ENCODE measurements around the gene MRPS2.
"Not testable (repeated sequence)": the region's sequence is repeated elsewhere in the genome, so short reads cannot be mapped to it uniquely, and the experiment has no call there.

Gene MRPS2

DNA sequence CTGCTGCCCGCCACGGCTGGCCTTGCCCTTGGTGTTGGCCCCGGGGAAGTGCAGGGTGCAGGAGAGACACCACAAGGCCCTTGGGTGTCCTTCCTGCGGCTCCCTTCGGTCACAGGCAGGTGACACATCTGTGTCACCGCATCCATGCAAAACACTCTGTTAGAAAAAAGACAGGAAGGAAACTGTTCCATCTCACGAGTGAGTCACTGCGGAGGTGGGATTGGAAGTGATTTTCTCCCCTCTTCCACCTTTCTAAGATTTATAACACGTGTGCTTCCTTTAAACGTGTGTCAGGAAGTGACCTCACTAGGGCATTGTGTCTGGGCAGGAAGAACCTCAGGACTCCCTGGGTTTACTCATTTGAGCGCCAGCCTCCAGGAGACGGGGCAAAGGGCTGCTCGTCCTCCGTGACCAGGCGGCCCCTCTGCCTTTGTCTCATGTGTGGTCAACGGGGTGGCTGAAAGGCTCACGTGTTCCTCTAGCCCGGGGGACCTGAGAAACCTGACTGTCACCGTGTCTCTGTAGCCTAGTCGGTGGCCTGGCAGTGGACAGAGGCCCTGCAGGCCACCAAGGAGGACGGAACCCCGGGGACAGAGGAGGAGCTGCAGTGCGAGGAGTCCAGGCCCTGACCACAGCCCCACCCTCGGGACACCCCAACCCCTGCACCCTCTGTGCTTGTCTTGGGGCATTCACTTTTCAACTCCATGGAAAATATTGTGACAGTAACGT is 15.8 kb downstream of the MRPS2 start:
- no peak for DNase-seq

DNA sequence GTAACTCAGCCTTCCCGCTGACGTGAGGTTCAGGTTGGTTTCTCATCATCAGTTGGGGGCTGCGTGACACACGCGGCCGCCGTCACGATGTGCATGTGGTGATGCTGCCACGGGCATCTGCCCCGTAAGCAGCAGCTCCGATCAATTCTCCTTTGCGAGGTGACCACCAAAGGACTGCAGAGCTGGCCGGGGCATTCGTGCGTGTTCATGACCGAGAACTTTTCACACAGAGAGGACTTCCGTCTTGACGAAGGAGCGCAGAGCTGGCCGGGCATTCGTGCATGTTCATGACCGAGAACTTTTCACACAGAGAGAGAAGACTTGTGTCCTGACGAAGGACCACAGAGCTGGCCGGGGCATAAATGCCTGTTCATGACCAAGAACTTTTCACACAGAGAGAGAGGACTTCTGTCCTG is 16.9 kb downstream of the MRPS2 start:
- no peak for DNase-seq

DNA sequence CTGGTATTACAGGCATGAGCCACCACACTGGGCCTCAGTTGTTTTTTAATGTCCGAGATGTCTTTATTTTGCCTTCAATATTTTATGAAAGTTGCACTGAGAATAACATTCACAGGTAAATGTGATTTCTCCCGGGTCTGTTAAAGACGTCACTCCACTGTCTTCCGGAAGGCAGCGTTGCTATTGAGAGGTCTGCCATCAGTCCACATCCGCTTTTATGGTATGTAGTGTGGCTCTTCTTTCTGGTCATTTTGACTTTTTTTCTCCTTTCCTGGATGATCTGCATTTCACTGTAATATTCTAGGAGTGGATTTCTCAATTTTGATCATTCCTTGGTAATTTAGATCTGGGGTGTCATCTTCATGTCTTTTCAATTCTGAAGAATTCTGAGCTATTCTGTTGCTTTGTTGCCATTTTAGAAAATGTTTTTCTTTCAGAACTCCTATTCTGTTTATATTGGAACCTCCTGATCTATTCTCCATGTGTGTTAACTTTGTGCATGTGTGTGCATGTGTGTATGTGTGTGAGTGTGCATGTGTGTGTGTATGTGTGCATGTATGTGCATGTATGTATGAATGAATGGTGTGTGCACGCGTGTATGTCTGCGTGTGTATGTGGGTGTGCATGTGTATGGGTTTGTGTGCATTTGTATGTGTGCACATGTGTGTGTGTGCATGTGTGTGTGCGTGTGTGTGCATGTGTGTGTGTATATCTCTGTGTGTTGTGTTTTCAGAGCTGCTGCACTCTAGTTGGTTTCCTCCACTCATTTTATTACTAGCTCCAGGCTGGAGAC is 18.9 kb downstream of the MRPS2 start:
- no peak for DNase-seq

DNA sequence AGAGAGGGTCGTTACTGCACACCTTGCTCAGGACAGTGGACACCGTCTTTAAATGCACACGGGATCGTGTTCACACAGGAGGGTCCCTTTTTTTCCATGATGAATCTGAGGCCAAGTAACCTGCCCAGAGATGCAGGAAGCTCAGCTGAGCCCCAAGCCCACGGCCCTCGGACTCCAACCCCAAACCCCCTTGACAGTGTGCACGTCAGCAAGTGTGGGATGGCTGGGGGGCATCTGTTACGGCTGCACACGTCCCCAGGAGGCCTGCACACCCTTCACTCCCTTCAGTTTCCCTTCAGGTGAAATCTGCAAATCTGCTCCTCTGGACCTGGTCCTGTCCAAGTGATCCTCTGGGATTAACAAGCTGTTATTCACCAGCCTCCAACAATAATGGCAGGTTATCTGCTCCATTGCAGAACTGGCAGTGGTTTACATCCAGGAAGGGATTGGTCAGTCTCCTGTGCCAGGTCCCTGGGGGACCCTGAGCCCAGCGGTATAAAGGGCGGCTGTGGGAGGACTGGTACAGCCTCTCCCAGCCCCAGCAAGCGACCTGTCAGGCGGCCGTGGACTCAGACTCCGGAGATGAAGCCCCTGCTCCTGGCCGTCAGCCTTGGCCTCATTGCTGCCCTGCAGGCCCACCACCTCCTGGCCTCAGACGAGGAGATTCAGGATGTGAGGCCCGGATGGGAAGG is 20.6 kb downstream of the MRPS2 start, which contains the start of gene LCN1:
TSS of gene LCN1 (plus strand) at position 525 of the 692 bp plus-strand sequence. CDS start at position 583, 58 bp downstream.
- no peak for DNase-seq

DNA sequence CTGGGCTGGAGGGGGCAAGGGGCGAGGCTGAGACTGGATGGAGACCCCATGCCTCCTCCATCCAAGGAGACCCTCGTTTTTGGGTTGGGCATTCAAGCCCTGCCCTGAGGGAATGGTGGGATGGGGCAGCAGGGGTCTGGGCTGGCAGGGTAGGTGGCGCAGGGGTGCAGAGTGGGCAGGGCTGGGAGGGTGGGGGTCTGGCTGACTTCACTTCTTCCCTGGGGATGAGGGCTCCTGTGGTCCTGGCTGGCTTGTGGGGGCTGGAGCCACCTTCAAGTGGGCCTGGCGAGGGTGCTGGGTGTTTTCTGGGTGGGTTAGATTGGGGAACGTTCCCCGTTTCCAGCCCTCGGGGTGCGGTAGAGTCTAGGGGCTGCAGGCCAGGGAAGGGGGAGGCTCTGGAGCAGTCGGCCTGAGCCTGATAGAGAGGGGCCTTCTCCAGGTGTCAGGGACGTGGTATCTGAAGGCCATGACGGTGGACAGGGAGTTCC is 21.2 kb downstream of the MRPS2 start:
- DNase-seq = no peak

DNA sequence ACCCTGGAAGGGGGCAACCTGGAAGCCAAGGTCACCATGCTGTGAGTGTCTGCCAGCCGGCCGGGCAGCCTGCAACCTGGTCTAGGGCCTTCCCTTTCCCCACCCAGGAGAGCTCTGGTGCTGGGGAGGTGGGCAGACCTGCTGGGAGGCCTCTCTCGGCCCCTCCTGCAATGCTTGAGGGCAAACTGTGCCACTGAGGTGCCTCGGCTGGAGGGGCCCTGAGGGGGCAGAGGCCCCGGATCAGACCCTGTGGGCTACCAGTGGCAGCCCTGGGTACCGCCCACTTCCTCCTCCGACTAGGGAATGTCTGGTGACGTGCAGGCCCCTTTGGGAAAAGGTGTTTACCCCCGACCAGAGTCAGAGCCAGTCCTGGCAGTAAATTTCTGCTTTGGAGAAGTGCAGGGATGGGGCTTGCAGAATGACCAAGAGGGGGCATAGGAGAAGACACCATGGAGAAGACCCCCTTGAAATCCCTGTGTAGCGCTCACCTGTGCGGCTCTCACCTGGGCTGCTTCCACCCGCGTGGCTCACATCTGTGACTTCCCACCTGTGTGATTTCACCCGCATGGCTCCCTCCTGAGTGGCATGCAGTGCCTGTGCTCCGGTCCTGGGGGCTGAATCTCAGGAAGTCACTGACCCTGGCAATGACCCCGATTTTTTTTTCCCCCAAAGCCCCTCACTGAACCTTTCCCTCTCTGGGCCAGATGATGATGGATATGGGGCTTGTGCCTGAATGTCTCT is 21.8 kb downstream of the MRPS2 start:
- no peak for DNase-seq

DNA sequence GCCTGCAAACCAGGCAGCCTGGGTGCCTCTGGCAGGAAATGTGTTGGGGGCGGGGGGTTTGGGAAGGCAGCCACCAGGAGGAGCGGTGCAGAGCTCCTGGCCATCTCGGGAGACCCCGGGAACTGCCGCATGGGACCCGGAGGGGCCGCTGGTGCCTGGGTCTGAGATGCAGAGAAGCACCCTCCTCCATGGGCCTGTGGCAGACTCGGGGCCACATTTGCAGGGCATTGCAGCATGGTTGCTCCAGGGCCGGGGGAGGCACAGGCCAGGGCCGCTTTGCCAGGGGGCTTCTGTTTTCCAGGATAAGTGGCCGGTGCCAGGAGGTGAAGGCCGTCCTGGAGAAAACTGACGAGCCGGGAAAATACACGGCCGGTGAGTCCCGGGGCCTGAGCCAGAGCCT is 22.4 kb downstream of the MRPS2 start:
- no peak for DNase-seq

DNA sequence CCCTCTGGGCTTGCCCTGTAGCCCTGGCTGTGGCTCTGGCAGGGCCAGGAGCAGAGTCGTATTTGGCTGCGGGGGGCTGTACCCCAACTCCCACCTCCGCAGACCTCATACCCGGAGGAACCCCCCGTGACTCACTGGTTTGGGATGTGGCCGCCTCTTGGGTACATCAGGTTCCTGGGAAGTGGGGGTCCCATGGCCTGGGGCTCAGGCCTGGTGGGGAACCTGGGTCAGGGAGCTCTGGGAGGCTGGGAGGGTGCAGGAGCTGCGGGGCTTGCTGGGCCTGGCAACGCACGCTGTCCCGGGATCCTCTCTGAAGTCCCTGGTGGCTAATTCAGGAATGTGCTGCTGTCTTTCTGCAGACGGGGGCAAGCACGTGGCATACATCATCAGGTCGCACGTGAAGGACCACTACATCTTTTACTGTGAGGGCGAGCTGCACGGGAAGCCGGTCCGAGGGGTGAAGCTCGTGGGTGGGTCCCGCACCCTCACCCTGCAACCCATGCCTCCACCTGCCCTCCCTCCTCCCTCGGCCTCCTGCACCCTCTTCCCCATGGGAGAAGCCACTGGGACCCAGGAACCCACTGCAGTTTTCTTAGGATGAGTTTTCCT is 23.1 kb downstream of the MRPS2 start:
- DNase-seq = no peak

DNA sequence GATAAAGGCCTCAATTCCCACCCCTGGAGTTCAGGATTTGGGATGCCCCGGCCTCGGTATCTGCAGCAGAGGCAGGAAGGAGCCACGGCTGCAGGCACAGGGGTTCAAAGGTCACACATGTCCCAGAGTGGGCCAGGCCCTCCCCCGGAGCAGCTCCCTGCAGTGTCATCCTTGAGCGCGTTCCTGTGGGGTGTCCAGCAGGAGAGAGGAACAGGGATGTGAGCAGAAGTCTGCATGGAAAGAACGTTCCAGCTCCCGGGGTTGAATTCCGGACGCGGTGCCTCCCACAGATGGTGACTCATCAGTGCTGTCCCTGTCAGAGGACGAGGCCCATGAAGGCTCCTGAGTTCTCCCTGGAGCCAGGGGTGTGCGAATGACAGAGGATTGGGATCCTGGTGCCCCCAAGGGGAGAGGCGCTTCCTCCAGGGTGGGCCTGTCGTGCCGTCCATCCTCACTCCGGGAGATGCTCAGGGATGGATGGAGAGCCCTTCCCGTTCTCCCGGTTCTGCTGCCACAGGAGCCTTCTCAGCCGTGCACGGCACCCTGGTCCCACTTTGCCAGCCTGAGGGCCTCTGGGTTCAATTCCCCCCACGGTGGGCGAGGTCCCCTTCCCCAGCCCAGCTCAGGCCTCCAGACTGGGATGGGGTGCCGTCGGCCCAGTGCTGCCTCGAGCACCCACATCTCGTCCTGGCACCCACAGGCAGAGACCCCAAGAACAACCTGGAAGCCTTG is 23.8 kb downstream of the MRPS2 start:
- no peak for DNase-seq

DNA sequence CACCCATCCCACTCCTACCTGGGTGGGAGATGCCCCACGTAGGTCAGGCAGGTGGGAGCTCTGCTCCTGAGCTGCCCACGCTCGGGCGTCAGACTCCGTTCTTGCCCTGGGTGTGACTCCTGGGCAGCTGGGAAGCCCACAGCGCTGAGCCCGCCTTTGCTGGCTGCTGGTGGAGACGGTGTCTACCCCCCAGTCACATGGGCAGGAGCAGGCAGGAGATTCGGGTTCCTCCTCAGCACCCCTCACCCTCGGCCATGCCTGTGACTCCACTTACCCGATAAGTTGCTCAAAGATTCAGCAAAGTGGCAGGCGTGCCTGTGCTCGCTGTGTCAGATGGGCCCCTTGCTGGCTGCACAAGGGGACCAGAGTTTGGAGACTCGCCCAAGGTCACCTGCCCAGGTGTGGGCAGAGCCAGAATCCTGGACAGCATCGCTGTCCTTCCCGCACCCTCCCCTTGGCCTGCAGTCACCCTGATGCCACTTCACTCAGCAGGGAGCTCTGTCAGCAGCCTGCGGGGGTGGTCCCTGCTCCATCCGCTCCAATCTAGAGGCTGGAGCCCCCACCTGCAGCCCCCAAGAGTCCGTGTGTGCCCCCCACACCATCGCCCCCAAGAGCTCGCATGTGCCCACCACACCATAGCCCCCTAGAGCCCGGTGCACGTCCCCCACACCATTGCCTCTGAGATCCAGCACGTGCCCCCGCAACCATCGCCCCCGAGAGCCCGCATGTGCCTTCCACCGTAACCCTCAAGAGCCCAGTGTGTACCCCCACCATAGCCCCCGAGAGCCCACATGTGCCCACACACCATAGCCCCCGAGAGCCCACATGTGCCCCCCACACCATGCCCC is 25.0 kb downstream of the MRPS2 start:
- no peak for DNase-seq

DNA sequence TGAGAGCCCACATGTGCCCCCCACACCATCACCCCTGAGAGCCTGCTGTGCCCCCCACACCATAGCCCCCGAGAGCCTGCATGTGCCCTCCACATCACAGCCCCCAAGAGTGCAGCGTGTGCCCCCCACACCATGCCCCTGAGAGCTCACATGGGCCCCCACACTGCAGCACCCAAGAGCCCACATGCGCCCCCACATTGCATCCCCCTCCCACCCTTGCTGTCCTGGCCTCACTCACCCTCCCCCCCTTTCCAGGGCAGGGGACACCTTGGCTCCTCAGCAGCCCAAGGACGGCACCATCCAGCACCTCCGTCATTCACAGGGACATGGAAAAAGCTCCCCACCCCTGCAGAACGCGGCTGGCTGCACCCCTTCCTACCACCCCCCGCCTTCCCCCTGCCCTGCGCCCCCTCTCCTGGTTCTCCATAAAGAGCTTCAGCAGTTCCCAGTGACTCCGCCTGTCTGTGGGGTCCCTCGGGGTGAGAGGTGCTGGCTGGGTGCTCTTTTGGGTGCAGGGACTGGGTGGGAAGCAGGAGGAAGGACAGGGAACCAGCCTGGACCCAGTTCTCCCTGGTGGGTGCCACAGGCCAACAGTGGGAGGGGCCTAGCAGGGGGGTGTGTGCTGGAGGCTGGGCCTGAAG is 25.7 kb downstream of the MRPS2 start:
- DNase-seq = no peak

DNA sequence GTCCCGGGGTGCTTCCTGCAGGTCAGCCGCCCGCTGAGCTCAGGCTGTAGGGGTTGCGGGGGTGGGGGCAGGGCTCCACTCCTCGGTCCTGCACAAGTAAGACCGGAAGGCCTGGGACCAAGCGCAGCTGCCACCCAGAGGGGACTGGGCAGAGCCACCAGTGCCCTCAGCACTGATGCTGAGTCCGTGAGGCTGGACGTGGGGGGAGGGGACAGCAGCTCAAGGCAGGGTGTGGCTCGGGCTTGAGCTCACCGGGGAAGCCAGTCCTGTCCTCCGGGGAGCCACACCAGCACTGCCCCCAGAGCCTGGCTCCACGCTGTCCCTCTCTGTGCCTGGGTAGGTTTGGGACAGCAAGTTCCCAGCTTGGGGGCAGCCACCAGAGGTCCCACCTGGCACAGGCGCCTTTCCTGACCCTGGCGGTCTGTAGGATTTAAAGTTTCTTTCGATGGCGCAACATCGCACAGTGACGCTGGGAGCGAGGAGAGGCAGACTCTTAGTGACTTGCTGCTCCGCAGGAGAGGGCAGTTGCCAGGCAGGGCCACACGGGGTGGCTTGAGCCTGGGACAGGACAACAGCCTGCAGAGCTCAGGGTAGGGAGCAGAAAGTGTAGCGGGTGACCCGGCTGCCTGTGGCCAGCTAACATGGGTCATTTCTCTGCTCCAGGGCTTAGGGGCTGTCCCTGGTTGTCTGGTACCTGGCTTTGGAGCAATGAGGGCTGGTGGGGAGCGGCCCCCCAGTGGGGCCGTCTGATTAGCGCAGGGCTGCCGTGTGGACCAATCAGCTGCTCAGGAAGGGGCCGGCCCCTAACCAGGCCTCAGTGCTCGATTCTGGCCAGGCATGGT is 26.5 kb downstream of the MRPS2 start:
- DNase-seq = no peak

DNA sequence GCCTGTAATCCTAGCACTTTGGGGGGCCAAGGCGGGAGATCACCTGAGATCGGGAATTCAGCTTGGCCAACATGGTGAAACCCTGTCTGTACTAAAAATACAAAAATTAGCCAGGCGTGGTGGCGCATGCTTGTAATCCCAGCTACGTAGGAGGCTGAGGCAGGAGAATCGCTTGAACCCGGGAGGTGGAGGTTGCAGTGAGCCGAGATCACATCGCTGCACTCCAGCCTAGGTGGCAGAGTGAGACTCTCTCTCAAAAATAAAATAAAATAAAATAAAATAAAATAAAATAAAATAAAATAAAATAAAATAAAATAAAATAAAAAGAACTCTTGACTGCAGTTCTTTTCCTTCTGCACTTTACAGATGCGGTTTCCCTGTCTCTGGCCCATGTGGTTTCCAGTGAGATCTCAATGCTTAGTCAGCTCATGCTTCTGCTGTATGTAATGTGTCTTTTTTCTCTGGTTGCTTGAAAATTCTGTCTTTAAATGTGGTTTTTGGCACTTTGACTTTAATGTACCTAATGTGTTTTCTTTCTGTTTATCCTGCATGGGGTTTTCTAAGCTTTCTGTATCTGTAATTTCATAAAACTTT is 28.5 kb downstream of the MRPS2 start:
- not testable (repeated sequence) for DNase-seq

DNA sequence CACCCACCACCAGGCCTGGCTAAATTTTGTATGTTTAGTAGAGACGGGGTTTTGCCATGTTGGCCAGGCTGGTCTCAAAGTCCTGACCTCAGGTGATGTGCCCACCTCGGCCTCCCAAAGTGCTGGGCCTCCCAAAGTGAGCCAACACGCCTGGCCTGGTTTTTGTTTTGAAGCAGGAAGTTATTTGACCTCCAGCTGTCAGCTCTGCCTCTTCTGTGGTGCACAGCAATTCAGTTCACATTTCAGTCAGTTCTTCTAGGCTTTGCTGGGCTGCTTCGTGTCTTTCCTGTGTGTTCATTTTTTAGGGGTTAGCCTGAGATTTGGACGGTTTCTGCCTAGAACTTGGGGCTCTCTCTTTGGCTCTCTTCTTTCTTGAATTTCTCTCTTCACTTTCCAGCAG is 29.7 kb downstream of the MRPS2 start:
- no peak for DNase-seq

DNA sequence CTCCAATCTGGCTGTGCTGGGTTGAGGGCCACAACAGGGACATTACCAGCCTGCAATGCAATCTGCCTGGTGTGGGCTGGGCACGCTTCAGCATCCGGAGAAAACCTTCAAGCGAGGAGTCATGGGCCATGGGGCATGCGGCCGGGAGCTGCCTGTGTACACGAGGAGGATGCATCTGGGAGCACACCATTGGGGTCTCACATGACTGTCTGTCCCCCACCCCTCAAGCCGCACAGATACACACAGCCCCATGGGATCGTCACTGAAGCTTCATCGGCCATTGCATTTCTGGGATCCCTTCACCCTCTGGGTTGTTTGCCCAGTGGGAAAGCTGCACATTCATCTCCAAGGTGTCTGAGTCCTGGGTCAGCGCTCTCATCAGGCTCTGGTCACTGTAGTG is 30.6 kb downstream of the MRPS2 start:
- no peak for DNase-seq

DNA sequence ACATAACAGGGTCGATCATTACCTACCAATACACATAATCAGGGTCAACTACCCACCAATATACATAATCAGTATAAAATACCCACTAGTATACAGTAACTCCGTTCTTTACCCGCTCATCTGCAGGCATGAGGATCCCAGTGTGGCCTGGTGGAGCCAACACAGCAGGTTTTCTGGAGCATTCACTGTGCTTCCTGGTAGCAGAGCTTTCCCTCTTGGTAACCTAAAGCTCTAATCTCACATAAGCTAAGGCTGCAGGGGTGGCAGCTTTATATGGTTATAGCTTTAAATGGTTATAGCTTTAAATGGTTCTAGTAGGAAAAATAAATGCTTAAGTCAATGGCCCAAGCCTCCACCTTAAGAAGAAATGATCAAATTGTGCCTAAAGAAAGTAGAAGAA is 32.6 kb downstream of the MRPS2 start:
- DNase-seq = no peak

DNA sequence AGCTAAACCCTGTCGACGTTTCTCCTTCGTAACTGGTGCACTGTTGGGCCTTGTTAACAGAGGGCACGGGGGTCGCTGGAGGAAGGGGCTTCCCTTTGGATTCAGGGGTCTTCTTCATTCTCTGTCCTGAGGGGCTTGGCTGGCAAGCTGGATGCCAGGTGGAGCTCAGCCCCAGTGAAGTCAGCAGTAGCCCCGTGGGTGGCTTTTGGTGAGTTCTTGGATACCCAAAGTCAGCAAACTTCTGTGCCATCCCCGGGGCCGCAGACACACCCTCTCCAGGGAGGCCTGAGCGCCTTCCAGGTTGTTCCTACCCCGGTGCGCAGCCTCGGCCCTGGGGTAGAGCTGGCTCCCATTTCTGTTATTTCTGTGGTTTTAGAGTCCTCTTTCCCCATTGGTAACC is 33.2 kb downstream of the MRPS2 start:
- no peak for DNase-seq

DNA sequence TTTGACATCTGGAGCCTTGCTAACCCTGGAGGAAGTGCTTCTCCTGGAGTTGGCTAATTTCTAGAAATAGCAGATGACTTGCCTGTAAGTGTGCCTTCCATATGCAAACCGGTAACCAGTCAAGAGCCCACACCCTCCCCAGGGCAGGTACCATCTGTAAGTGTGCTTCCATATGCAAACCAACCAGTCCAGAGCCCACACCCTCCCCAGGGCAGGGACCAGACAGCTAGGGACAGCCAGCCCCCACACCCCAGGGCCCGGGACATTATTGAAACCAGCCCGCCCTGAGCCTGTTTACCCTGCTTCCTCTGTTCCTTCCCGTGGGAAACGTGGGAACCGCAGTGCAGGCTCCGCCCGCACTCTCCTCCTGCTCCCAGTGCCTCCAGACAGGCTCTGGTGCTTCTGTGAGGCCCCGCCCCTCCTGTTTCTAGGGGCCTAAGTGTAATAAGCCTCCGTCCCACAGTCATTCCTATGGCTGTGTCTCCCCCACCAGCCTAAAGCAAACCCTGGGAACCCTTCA is 33.8 kb downstream of the MRPS2 start:
- not testable (repeated sequence) for DNase-seq
